HG03066 (cell line): Measurements from ENCODE around the gene PCNA.

Source experiments
- ATAC-seq: cut with Tn5 transposase; IDR thresholded peaks from one replicate; pipeline ENCODE4 v1.9.1; 2021; ENCODE audit warnings: low read depth; ENCODE audit not compliant: unreplicated experiment

The PCNA gene

GRCh38 chr20:5119435-5120184 is at the start of gene PCNA:
Gene PCNA (minus strand): TSS chr20:5119958. CDS start chr20:5119798, 160 bp downstream.
- peak; percentile 91 for ATAC-seq

GRCh38 chr20:5168651-5169396 is 49.1 kb upstream of the PCNA start:
- ATAC-seq, result no peak

GRCh38 chr20:5164645-5165625 is 45.2 kb upstream of the PCNA start:
- ATAC-seq, result no peak

GRCh38 chr20:5161536-5162164 is 41.9 kb upstream of the PCNA start:
- ATAC-seq, result no peak

GRCh38 chr20:5160882-5161281 is 41.1 kb upstream of the PCNA start:
- no peak for ATAC-seq

- ATAC-seq, result no peak
Observed at GRCh38 chr20:5159928-5160327, 40.2 kb upstream of the PCNA start.

- ATAC-seq, result no peak
Observed at GRCh38 chr20:5156675-5157448, 37.1 kb upstream of the PCNA start.

GRCh38 chr20:5155404-5155803 is 35.6 kb upstream of the PCNA start:
- ATAC-seq, result no peak

- no peak for ATAC-seq
Observed at GRCh38 chr20:5154543-5154925, 34.8 kb upstream of the PCNA start.

- no peak for ATAC-seq
Observed at GRCh38 chr20:5153612-5154542, 34.1 kb upstream of the PCNA start.

- no peak for ATAC-seq
Observed at GRCh38 chr20:5153152-5153467, 33.4 kb upstream of the PCNA start.

GRCh38 chr20:5150226-5151076 is 30.7 kb upstream of the PCNA start:
- no peak for ATAC-seq

- ATAC-seq, result no peak
Observed at GRCh38 chr20:5149892-5150225, 30.1 kb upstream of the PCNA start.

GRCh38 chr20:5148581-5148980 is 28.8 kb upstream of the PCNA start:
- no peak for ATAC-seq

- no peak for ATAC-seq
Observed at GRCh38 chr20:5146871-5147592, 27.3 kb upstream of the PCNA start.

- ATAC-seq, result no peak
Observed at GRCh38 chr20:5146099-5146668, 26.4 kb upstream of the PCNA start.
